Panc1 (cell line): ENCODE measurements around the gene KIF15. TPM values are rescaled to one million over a fixed set of nuclear protein-coding genes. Genes with fewer than 3 reads are reported as not detected.

Experiments used
- ATAC-seq: fragments of 200-7000 bp; cut with Tn5 transposase; 2 replicates; pipeline ENCODE4 v1.9.1; 2020; ENCODE audit warnings: mild to moderate bottlenecking, moderate library complexity
- BruUV-seq: library from RNA; stranded (reverse); fragments of 400-500 nt; replicated peaks from 2 replicates; lab custom pipeline; 2021; lab: Mats Ljungman, UMichigan
- CTCF ChIA-PET: fragments of 300-600 bp; sonication (Branson Sonifier 250); formaldehyde crosslinking; loops from one replicate; lab custom pipeline; 2022; ENCODE audit warnings: antibody characterized with exemption; lab: Charles Lee
- POLR2A ChIA-PET: fragments of 300-600 bp; sonication (Branson Sonifier 250); formaldehyde crosslinking; loops from one replicate; lab custom pipeline; 2022; ENCODE audit warnings: antibody characterized with exemption; lab: Charles Lee
- DNase-seq: peaks from one replicate; pipeline ENCODE4 v3.0.0-alpha.2; 2010; ENCODE audit warnings: low read depth, low spot score
- H3K27ac ChIP-seq: 2 replicates; pipeline ENCODE4 v1.5.1; 2011; ENCODE audit warnings: mild to moderate bottlenecking, low read length, inconsistent platforms
- H3K27me3 ChIP-seq: fragments of 200-500 bp; sonication (Bioruptor generic); 2 replicates; pipeline ENCODE4 v1.6.0; 2014; ENCODE audit warnings: low read length, inconsistent platforms; ENCODE audit not compliant: control insufficient read depth, insufficient read depth
- H3K36me3 ChIP-seq: fragments of 200-500 bp; sonication (Bioruptor generic); 2 replicates; pipeline ENCODE4 v1.5.1; 2014; ENCODE audit warnings: inconsistent platforms, mild to moderate bottlenecking, low read length, moderate library complexity; ENCODE audit not compliant: control insufficient read depth, insufficient read depth
- H3K4me1 ChIP-seq: 2 replicates; pipeline ENCODE4 v1.5.1; 2011; ENCODE audit warnings: inconsistent platforms, mild to moderate bottlenecking, low read length, moderate library complexity; ENCODE audit not compliant: control insufficient read depth, insufficient read depth
- H3K4me3 ChIP-seq, 2 experiments: 2 replicates each; pipeline ENCODE4 v1.5.1; 2011 to 2012; ENCODE audit warnings: low read depth in 2 of 2, low read length in 2 of 2, mild to moderate bottlenecking in 2 of 2, inconsistent platforms in 1 of 2, moderate library complexity in 1 of 2
- H3K9me3 ChIP-seq: fragments of 200-500 bp; sonication (Bioruptor generic); 2 replicates; pipeline ENCODE4 v1.5.1; 2014; ENCODE audit warnings: low read depth, mild to moderate bottlenecking, inconsistent platforms, low read length, moderate library complexity; ENCODE audit not compliant: control insufficient read depth, insufficient read depth
- CTCF ChIP-seq: fragments of 450-650 bp; IDR thresholded peaks from 2 replicates; pipeline ENCODE4 v1.5.1; 2017; ENCODE audit warnings: mild to moderate bottlenecking
- POLR2AphosphoS5 ChIP-seq: IDR thresholded peaks from 2 replicates; pipeline ENCODE4 v1.6.1; 2012; ENCODE audit warnings: mild to moderate bottlenecking, low read depth, low read length, moderate library complexity
- REST ChIP-seq, 2 experiments: IDR thresholded peaks; 2 replicates each; pipeline ENCODE4 v1.6.1; 2011 to 2012; ENCODE audit warnings: low read depth in 2 of 2, control low read depth in 1 of 2, low read length in 1 of 2, mild to moderate bottlenecking in 1 of 2, moderate library complexity in 1 of 2; ENCODE audit not compliant: insufficient read depth in 1 of 2
- SIN3A ChIP-seq: IDR thresholded peaks from 2 replicates; pipeline ENCODE4 v1.6.1; 2012; ENCODE audit warnings: low read depth, mild to moderate bottlenecking, low read length, moderate library complexity, borderline replicate concordance; ENCODE audit not compliant: insufficient read depth
- TCF7L2 ChIP-seq: IDR thresholded peaks from 2 replicates; pipeline ENCODE4 v1.6.1; 2011; ENCODE audit warnings: mild to moderate bottlenecking, low read depth, low read length, inconsistent platforms
- in situ Hi-C: cut with HindIII; loops from 2 replicates; pipeline ENCODE4 v1.10.0; 2016; ENCODE audit warnings: low sequenced_read_pairs, low pct_unique_long_range_greater_than_20kb
- intact Hi-C: fragments of 100-400 bp; cut with micrococcal nuclease; formaldehyde crosslinking; loops from one replicate; pipeline ENCODE4 v1.10.0; 2022; ENCODE audit not compliant: unreplicated experiment
- total RNA-seq: library from RNA; stranded (reverse); gene quantifications from one replicate; pipeline ENCODE4 v1.2.1, GENCODE V29; 2021; ENCODE audit not compliant: unreplicated experiment

The KIF15 gene
- total RNA-seq, 1 experiment from 2014 or later = 12.2 TPM

GRCh38 chr3:44860117-44860516, 98.5 kb downstream of the KIF15 start:
- ATAC-seq = no peak
- no peak overlapping the region for H3K27ac ChIP-seq
- TF ChIP-seq REST (IDR thresholded peaks at IDR 0.05; ENCODE audit: insufficient read depth in 1 of 2, low read depth in 2 of 2, low read length in 1 of 2) (no peak), POLR2AphosphoS5 (no peak), SIN3A (no peak), TCF7L2 (no peak), CTCF (no peak)
- H3K36me3 ChIP-seq = no peaks in the 10 kb centered on the region
- POLR2A ChIA-PET = no interaction called here
- no peaks in the 10 kb centered on the region for H3K9me3 ChIP-seq
- no peak for DNase-seq
- no peaks in the 10 kb centered on the region for H3K27me3 ChIP-seq
- no peaks in the 10 kb centered on the region; the same call in 1 of the 2 replicates for H3K4me1 ChIP-seq
- intact Hi-C loops = no loop called here
- BruUV-seq = no TSS peak
- in situ Hi-C loops = no loop called here
- H3K4me3 ChIP-seq = no peak overlapping the region
- CTCF ChIA-PET = no interaction called here

- no peaks in the 10 kb centered on the region for H3K36me3 ChIP-seq
- peak; percentile 56 for DNase-seq
- no peaks in the 10 kb centered on the region; the same call in 1 of the 2 replicates for H3K4me1 ChIP-seq
- ChIA-PET POLR2A (no interaction called here), CTCF (no interaction called here)
- TF ChIP-seq SIN3A = no peak
- TF ChIP-seq TCF7L2 = no peak
- TF ChIP-seq CTCF = peak; percentile 61
- TF ChIP-seq REST (IDR thresholded peaks at IDR 0.05; ENCODE audit: insufficient read depth in 1 of 2, low read depth in 2 of 2, low read length in 1 of 2) = 0 out of 4 replicates have a peak, but pooled peaks of 1 of the 2 experiments have one; percentile 42
- peak; percentile 85 for TF ChIP-seq POLR2AphosphoS5
- intact Hi-C loops = no loop called here
- H3K9me3 ChIP-seq = no peaks in the 10 kb centered on the region
- peak within 1 kb of the TSS; percentile 92 for H3K27ac ChIP-seq
- H3K4me3 ChIP-seq = peak within 1 kb of the TSS; percentile 58 to 88
- no peaks in the 10 kb centered on the region for H3K27me3 ChIP-seq
- peak; percentile 96 for ATAC-seq
- in situ Hi-C loops = no loop called here
- BruUV-seq = no TSS peak
Observed at GRCh38 chr3:44861412-44862225, 100.0 kb downstream of the KIF15 start, which contains the start of gene TMEM42. Gene TMEM42 (plus strand): TSS chr3:44861912. CDS start chr3:44861925, 13 bp downstream.
